ENCODE results near the gene ZNF148.

ZNF148 gene

DNA sequence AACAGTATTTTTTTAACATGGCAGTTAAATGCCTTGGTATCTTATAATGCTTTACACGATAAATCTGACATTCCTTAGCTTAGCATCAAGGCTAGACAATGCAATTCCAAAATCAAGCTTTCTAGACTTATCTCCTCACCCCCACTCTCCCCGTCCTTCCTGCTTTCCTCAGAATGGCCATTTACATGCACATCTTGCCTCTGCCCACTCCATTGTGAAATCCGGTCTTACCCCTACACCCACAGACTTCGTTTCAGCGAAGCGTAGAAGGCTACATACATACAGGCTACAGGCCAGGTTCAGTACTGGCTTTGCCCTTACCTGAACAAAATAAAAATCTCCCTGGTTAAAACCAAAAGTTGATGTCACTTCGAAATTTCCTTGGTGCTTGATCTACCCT is 104.0 kb downstream of the ZNF148 start:
- H3K9ac ChIP-seq = no peak overlapping the region
- H3K27ac ChIP-seq = no peak overlapping the region
- H3K27me3 ChIP-seq (ENCODE audit: insufficient read depth, low read depth) = no peaks in the 10 kb centered on the region
- H4K20me1 ChIP-seq (ENCODE audit: insufficient read depth) = no peaks in the 10 kb centered on the region
- no peaks in the 10 kb centered on the region for H3K36me3 ChIP-seq (ENCODE audit: insufficient read depth)
- TF ChIP-seq, protein P1, sequence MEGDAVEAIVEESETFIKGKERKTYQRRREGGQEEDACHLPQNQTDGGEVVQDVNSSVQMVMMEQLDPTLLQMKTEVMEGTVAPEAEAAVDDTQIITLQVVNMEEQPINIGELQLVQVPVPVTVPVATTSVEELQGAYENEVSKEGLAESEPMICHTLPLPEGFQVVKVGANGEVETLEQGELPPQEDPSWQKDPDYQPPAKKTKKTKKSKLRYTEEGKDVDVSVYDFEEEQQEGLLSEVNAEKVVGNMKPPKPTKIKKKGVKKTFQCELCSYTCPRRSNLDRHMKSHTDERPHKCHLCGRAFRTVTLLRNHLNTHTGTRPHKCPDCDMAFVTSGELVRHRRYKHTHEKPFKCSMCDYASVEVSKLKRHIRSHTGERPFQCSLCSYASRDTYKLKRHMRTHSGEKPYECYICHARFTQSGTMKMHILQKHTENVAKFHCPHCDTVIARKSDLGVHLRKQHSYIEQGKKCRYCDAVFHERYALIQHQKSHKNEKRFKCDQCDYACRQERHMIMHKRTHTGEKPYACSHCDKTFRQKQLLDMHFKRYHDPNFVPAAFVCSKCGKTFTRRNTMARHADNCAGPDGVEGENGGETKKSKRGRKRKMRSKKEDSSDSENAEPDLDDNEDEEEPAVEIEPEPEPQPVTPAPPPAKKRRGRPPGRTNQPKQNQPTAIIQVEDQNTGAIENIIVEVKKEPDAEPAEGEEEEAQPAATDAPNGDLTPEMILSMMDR (conservative IDR thresholded peaks at IDR 0.05; ENCODE audit: low read depth, low read length) = no peak
- H3K4me3 ChIP-seq (IDR thresholded peaks at IDR 0.05; ENCODE audit: insufficient read depth, low read depth, low read length) = no peak overlapping the region
- no peaks in the 10 kb centered on the region for H3K79me2 ChIP-seq (ENCODE audit: insufficient read depth, low read depth)
- peaks cover 15% of the 10 kb centered on the region for H3K4me1 ChIP-seq (ENCODE audit: low read depth, poor library complexity, severe bottlenecking)
- no peak overlapping the region for H2AFZ ChIP-seq (ENCODE audit: low read depth)
- no peak overlapping the region for H3K4me2 ChIP-seq

DNA sequence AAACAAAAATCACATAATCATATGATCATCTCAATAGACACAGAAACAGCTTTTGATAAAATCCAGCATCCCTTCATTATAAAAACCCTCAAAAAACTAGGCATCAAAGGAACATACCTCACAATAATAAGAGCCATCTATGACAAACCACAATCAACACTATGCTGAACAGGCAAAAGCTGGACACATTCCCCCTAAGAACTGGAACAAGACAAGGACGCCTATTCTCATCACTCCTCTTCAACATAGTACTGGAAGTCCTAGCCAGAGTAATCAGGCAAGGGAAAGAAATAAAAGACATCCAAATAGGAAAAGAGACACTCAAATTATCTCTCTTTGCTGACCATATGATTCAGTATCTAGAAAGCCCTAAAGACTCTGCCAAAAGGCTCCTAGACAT is 107.7 kb downstream of the ZNF148 start:
- no peaks in the 10 kb centered on the region for H3K79me2 ChIP-seq (ENCODE audit: insufficient read depth, low read depth)
- no peak overlapping the region for H3K9ac ChIP-seq
- H3K36me3 ChIP-seq (ENCODE audit: insufficient read depth) = no peaks in the 10 kb centered on the region
- H4K20me1 ChIP-seq (ENCODE audit: insufficient read depth) = no peaks in the 10 kb centered on the region
- H3K27ac ChIP-seq = no peak overlapping the region
- peaks cover 17% of the 10 kb centered on the region for H3K4me1 ChIP-seq (ENCODE audit: low read depth, poor library complexity, severe bottlenecking)
- H3K27me3 ChIP-seq (ENCODE audit: insufficient read depth, low read depth) = no peaks in the 10 kb centered on the region
- TF ChIP-seq, protein P1 (conservative IDR thresholded peaks at IDR 0.05; ENCODE audit: low read depth, low read length) = no peak
- H2AFZ ChIP-seq (ENCODE audit: low read depth) = no peak overlapping the region
- H3K4me3 ChIP-seq (IDR thresholded peaks at IDR 0.05; ENCODE audit: insufficient read depth, low read depth, low read length) = no peak overlapping the region
- no peak overlapping the region for H3K4me2 ChIP-seq

DNA sequence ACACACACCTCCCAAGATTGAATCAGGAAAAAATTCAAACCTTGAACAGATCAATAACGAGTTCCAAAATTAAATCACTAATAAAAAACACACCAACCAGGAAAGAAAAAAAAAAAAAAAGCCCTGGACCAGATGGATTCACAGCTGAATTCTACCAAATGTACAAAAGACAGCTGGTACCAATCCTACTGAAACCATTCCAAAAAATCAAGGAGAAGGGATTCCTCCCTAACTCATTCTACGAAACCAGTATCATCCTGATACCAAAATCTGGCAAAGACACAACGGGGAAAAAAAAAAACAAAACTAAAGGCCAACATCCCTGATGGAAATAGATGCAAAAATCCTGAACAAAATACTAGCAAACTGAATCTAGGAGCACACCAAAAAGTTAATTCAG is 108.2 kb downstream of the ZNF148 start:
- no peak overlapping the region for H3K4me3 ChIP-seq (IDR thresholded peaks at IDR 0.05; ENCODE audit: insufficient read depth, low read depth, low read length)
- no peaks in the 10 kb centered on the region for H3K79me2 ChIP-seq (ENCODE audit: insufficient read depth, low read depth)
- no peaks in the 10 kb centered on the region for H3K36me3 ChIP-seq (ENCODE audit: insufficient read depth)
- H3K9ac ChIP-seq = no peak overlapping the region
- peaks cover 17% of the 10 kb centered on the region for H3K4me1 ChIP-seq (ENCODE audit: low read depth, poor library complexity, severe bottlenecking)
- peak overlapping the region; percentile 4; the same call in 1 of the 2 replicates for H3K4me2 ChIP-seq
- no peaks in the 10 kb centered on the region for H3K27me3 ChIP-seq (ENCODE audit: insufficient read depth, low read depth)
- TF ChIP-seq, protein P1 (conservative IDR thresholded peaks at IDR 0.05; ENCODE audit: low read depth, low read length) = no peak
- H3K27ac ChIP-seq = no peak overlapping the region
- no peak overlapping the region for H2AFZ ChIP-seq (ENCODE audit: low read depth)
- no peaks in the 10 kb centered on the region for H4K20me1 ChIP-seq (ENCODE audit: insufficient read depth)

DNA sequence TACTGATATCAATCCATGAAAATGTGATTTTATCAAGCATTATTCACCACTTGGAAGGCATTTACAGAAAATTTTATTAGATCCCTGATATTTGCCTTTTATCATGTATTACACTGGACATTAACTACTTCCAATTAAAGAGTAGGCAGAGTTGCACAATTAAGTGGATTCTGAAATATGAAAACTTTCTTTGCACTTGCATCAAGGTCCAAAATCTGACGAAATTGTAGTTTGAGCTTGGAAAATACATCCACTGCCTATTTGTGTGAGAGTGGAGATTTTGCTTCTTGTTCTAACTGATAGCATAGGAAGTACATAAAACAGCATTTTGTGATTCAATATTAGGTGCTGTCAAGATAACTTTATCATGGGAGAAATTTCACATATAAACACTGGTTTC is 113.0 kb downstream of the ZNF148 start:
- H3K4me3 ChIP-seq (IDR thresholded peaks at IDR 0.05; ENCODE audit: insufficient read depth, low read depth, low read length) = no peak overlapping the region
- no peaks in the 10 kb centered on the region for H3K27me3 ChIP-seq (ENCODE audit: insufficient read depth, low read depth)
- H3K27ac ChIP-seq = no peak overlapping the region
- no peak overlapping the region for H2AFZ ChIP-seq (ENCODE audit: low read depth)
- H3K4me1 ChIP-seq (ENCODE audit: low read depth, poor library complexity, severe bottlenecking) = peaks cover 12% of the 10 kb centered on the region
- no peaks in the 10 kb centered on the region for H3K79me2 ChIP-seq (ENCODE audit: insufficient read depth, low read depth)
- no peak overlapping the region for H3K4me2 ChIP-seq
- TF ChIP-seq, protein P1 (conservative IDR thresholded peaks at IDR 0.05; ENCODE audit: low read depth, low read length) = no peak
- no peaks in the 10 kb centered on the region for H3K36me3 ChIP-seq (ENCODE audit: insufficient read depth)
- H3K9ac ChIP-seq = no peak overlapping the region
- H4K20me1 ChIP-seq (ENCODE audit: insufficient read depth) = no peaks in the 10 kb centered on the region

Data from KMS-11 (cell line).